Pulmonary artery endothelial cell (primary cell): ENCODE results near the gene TRAF1. TPM values are rescaled to one million over a fixed set of nuclear protein-coding genes. Genes with fewer than 3 reads are reported as not detected.

Experiments used
- total RNA-seq: library from RNA; depleted of rRNA; stranded (reverse); fragments of >200 nt; gene quantifications from 2 replicates; pipeline ENCODE4 v1.2.3, GENCODE V29; 2014

Gene TRAF1
- total RNA-seq, 1 donor from 2014 or later = 1.7 TPM

Other genes starting within 250 kb of the TRAF1 start
- gene MEGF9, start 212.3 kb downstream of the TRAF1 start, total RNA-seq = 16.5 and 27.4 TPM in 2 replicates
- gene FBXW2, start 133.4 kb downstream of the TRAF1 start, total RNA-seq = 39.1 and 49.9 TPM in 2 replicates
- gene PSMD5, start 83.9 kb downstream of the TRAF1 start, total RNA-seq = 31.9 and 40.2 TPM in 2 replicates
- 40.5 and 94.0 TPM in 2 replicates for gene PHF19, start 49.6 kb downstream of the TRAF1 start, total RNA-seq
- 3.8 and 4.3 TPM in 2 replicates for gene C5, start 123.5 kb upstream of the TRAF1 start, total RNA-seq
- gene CNTRL, start 148.2 kb upstream of the TRAF1 start, total RNA-seq = 8.9 and 13.3 TPM in 2 replicates